ENCODE data around the gene GDF15. TPM values are rescaled to one million over a fixed set of nuclear protein-coding genes. Genes with fewer than 3 reads are reported as not detected.

Gene GDF15
- total and polyA plus RNA-seq, 12 donors = 0.33 to 29.2 (median 4.5) TPM

- peak in 6 of 7 donors; percentile 51 to 80 (median 67) for DNase-seq
- H3K27me3 ChIP-seq = no peaks in the 10 kb centered on the region
- H3K27ac ChIP-seq = peak overlapping the region in 4 of 5 donors; percentile 25 to 86 (median 76)
- peak overlapping the region in 2 of 4 donors; percentile 50 to 77 for H3K4me3 ChIP-seq
- no peak for TF ChIP-seq POLR2A (IDR thresholded peaks at IDR 0.05)
- TF ChIP-seq CTCF (IDR thresholded peaks at IDR 0.05) = peak in 1 of 6 experiments; percentile 3
- 7 to 13% (median 9%) methylated on average over 20 to 59 of the region's 59 CpGs; no CpG with 5 or more reads in 1 of the 4 donors for WGBS, 4 donors
- H3K4me1 ChIP-seq (replicated peaks in 1 of 2) = peaks cover 22 to 43% of the 10 kb centered on the region in 2 donors
- intact Hi-C loops (cut with DNase I) = no loop called here
- no peaks in the 10 kb centered on the region for H3K36me3 ChIP-seq (replicated peaks in 1 of 2)
- no peaks in the 10 kb centered on the region for H3K9me3 ChIP-seq (replicated peaks in 1 of 3)
Observed at GRCh38 chr19:18433015-18433691, 47.2 kb downstream of the GDF15 start.

GRCh38 chr19:18433735-18434398 is 47.9 kb downstream of the GDF15 start:
- no peaks in the 10 kb centered on the region for H3K9me3 ChIP-seq (replicated peaks in 1 of 3)
- peak overlapping the region in 4 of 5 donors; percentile 39 to 86 (median 72) for H3K27ac ChIP-seq
- H3K36me3 ChIP-seq (replicated peaks in 1 of 2) = no peaks in the 10 kb centered on the region
- intact Hi-C loops (cut with DNase I) = no loop called here
- TF ChIP-seq CTCF (IDR thresholded peaks at IDR 0.05) = no peak
- TF ChIP-seq POLR2A (IDR thresholded peaks at IDR 0.05) = no peak
- DNase-seq = peak in 6 of 7 donors; percentile 34 to 72 (median 57)
- H3K27me3 ChIP-seq = no peaks in the 10 kb centered on the region
- 8 to 31% (median 9%) methylated on average over 8 to 59 of the region's 60 CpGs for WGBS, 4 donors
- H3K4me3 ChIP-seq = peak overlapping the region in 2 of 4 donors; percentile 50 to 77
- H3K4me1 ChIP-seq (replicated peaks in 1 of 2) = peaks cover 30 to 43% of the 10 kb centered on the region in 2 donors

GRCh38 chr19:18434411-18435175 is 48.6 kb downstream of the GDF15 start:
- Histone ChIP-seq H3K27ac (peak overlapping the region in 3 of 5 donors; percentile 61 to 86 (median 83)), H3K4me1 (replicated peaks in 1 of 2) (peaks cover 30 to 42% of the 10 kb centered on the region in 2 donors), H3K27me3 (no peaks in the 10 kb centered on the region), H3K36me3 (replicated peaks in 1 of 2) (no peaks in the 10 kb centered on the region), H3K9me3 (replicated peaks in 1 of 3) (no peaks in the 10 kb centered on the region), H3K4me3 (peak overlapping the region in 1 of 4 donors; percentile 77)
- intact Hi-C loops (cut with DNase I) = no loop called here
- peak in 5 of 7 donors; percentile 21 to 74 (median 51) for DNase-seq
- no peak for TF ChIP-seq POLR2A (IDR thresholded peaks at IDR 0.05)
- TF ChIP-seq CTCF (IDR thresholded peaks at IDR 0.05) = no peak
- 79 to 83% (median 81%) methylated on average over 11 to 21 of the region's 21 CpGs for WGBS, 4 donors

Data from adrenal gland (tissue), 12 donors.